Lower leg skin (tissue), 3 donors: ENCODE results near the gene COL18A1.

Experiments
- CTCF ChIP-seq, 3 donors: fragments of 450-650 bp; IDR thresholded peaks; one replicate each; pipeline ENCODE4 v1.5.1; 2016; ENCODE audit warnings: antibody characterized with exemption in 3 of 3, mild to moderate bottlenecking in 3 of 3, moderate library complexity in 2 of 3
- POLR2A ChIP-seq, 2 donors: fragments of 450-650 bp; IDR thresholded peaks; one replicate each; pipeline ENCODE4 v1.6.1; 2016 to 2017; ENCODE audit warnings: antibody characterized with exemption in 2 of 2, mild to moderate bottlenecking in 1 of 2, moderate library complexity in 1 of 2

- no peak for TF ChIP-seq CTCF (IDR thresholded peaks at IDR 0.05)
- no peak for TF ChIP-seq POLR2A (IDR thresholded peaks at IDR 0.05)
Measured at GRCh38 chr21:45380566-45380965, 24.4 kb upstream of the COL18A1 start.
